K562 (cell line): ENCODE data around the gene KCNN4. TPM values are rescaled to one million over a fixed set of nuclear protein-coding genes. Genes with fewer than 3 reads are reported as not detected.

Experiments used
- CREM ChIP-seq: IDR thresholded peaks from 2 replicates; pipeline ENCODE4 v1.6.1; 2014; ENCODE audit warnings: antibody characterized with exemption, low read depth
- DIDO1 ChIP-seq: fragments of 450-650 bp; IDR thresholded peaks from 2 replicates; pipeline ENCODE4 v1.6.1; 2016; ENCODE audit warnings: low read depth, missing biosample characterization, missing genetic modification characterization
- DMBX1 ChIP-seq: fragments of 250-450 bp; sonication (Bioruptor Pico); IDR thresholded peaks from 2 replicates; pipeline ENCODE4 v1.8.0; 2022; ENCODE audit warnings: inconsistent platforms, mild to moderate bottlenecking, moderate library complexity, borderline replicate concordance
- RB1 ChIP-seq: fragments of 450-650 bp; IDR thresholded peaks from 2 replicates; pipeline ENCODE4 v1.6.1; 2017; ENCODE audit warnings: low read depth, mild to moderate bottlenecking
- RBFOX2 ChIP-seq: fragments of 200-400 bp; formaldehyde crosslinking; IDR thresholded peaks from 2 replicates; pipeline ENCODE4 v1.6.1; 2017; ENCODE audit warnings: low read depth, mild to moderate bottlenecking, low read length, moderate library complexity
- SNIP1 ChIP-seq: fragments of 450-650 bp; IDR thresholded peaks from 2 replicates; pipeline ENCODE4 v1.7.1; 2017; ENCODE audit warnings: low read depth, mild to moderate bottlenecking
- SPI1 ChIP-seq: IDR thresholded peaks from 2 replicates; pipeline ENCODE4 v1.6.1; 2011; ENCODE audit warnings: low read depth, low read length, control low read depth, borderline replicate concordance
- ZNF121 ChIP-seq: sonication (generic); formaldehyde crosslinking; conservative IDR thresholded peaks from 2 replicates; pipeline ENCODE4 v1.8.0; 2022; ENCODE audit warnings: missing genetic modification reagents
- ZNF41 ChIP-seq: fragments of 250-450 bp; sonication (Bioruptor Pico); conservative IDR thresholded peaks from 2 replicates; pipeline ENCODE4 v1.4.0; 2020; ENCODE audit warnings: mild to moderate bottlenecking
- polyA plus RNA-seq, 8 experiments: library from polyadenylated mRNA; depleted of rRNA in 4 of 8; stranded (reverse) in 5 of 8; unstranded in 3 of 8; fragments of >200 nt; fragmentation: Nextera tagmentation in 2 of 8; fragmentation: Illumina TruSeq in 1 of 8; extraction: Ambion mirVana in 2 of 8; extraction: Trizol in 1 of 8; gene quantifications; 2 replicates each; pipeline versions ENCODE4 v1.2.1 to v1.2.3, GENCODE V29; 2011 to 2014; ENCODE audit warnings: inconsistent platforms in 1 of 8, missing spikeins in 1 of 8
- total RNA-seq, 7 experiments: library from RNA; depleted of rRNA in 6 of 7; stranded (reverse); fragments of >200 nt in 6 of 7; fragmentation: Illumina TruSeq in 2 of 7; extraction: Trizol in 2 of 7; gene quantifications; 2 replicates each; pipeline versions ENCODE4 v1.2.1 to v1.2.3, GENCODE V29; 2011 to 2021; ENCODE audit warnings: low replicate concordance in 1 of 7
- TF ChIP-seq, protein P1 (sequence below), 2 experiments: fragments of 450-650 bp in 1 of 2; sonication (generic) in 1 of 2; formaldehyde crosslinking in 1 of 2; IDR thresholded peaks; 2 replicates each; pipeline versions ENCODE4 v1.7.1 to v1.9.0; 2016 to 2022; ENCODE audit warnings: inconsistent platforms in 1 of 2, mild to moderate bottlenecking in 1 of 2, missing genetic modification reagents in 1 of 2
- TF ChIP-seq, protein P2 (sequence below): fragments of 250-450 bp; sonication (Bioruptor Pico); IDR thresholded peaks from 2 replicates; pipeline ENCODE4 v1.8.0; 2022; ENCODE audit warnings: inconsistent platforms
- TF ChIP-seq, protein P3 (sequence below): sonication (generic); formaldehyde crosslinking; IDR thresholded peaks from 2 replicates; pipeline ENCODE4 v1.9.0; 2022; ENCODE audit warnings: mild to moderate bottlenecking, missing genetic modification reagents
- TF ChIP-seq, protein P4 (sequence below): fragments of 450-650 bp; IDR thresholded peaks from 2 replicates; pipeline ENCODE4 v1.6.1; 2016; ENCODE audit warnings: missing biosample characterization, missing genetic modification characterization

The KCNN4 gene
- total and polyA plus RNA-seq, 9 of the 15 experiments (the other 6 are each of a cell fraction or from before 2014, with no cell fraction given), result 0.53 to 37.7 (median 25.9) TPM

DNA sequence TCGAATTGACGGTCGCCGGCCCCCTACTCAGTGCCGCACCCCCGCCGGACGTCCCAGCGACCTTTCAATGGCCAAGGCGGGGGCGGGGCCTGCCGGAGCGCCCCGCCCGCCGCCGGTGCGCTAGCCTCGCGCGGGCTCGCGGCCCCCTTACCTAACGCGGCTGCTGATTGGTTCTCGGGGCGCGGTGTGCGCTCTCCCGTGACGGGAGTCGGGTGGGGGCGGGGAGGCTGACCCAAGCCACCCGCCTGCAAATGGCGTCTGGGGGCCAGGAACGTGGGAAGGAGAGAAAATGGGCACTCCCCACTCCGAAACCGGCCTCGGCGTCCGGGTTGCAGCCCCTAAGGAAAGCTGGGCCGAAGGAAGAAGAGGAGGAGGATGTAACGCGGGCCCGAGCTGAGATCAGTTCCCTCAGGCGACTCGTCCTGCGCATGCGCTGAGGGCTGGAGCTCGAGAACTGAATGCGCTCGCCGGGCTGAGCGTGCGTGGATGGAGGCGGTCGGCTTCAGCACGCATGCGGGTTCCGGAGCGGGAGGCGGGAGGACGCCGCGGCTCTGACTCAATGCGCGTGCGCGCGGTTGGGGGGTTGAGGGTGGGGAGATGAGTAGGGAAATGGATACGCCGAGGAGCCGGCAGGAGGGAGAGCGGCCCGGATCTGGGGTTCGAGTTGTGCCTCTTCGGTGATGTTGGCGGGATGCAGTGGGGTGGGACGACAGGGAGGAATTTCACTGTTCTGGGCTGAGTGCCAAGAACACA is 26.1 kb downstream of the KCNN4 start, which contains the start of gene SMG9 (continued):
- TF ChIP-seq, protein P1, sequence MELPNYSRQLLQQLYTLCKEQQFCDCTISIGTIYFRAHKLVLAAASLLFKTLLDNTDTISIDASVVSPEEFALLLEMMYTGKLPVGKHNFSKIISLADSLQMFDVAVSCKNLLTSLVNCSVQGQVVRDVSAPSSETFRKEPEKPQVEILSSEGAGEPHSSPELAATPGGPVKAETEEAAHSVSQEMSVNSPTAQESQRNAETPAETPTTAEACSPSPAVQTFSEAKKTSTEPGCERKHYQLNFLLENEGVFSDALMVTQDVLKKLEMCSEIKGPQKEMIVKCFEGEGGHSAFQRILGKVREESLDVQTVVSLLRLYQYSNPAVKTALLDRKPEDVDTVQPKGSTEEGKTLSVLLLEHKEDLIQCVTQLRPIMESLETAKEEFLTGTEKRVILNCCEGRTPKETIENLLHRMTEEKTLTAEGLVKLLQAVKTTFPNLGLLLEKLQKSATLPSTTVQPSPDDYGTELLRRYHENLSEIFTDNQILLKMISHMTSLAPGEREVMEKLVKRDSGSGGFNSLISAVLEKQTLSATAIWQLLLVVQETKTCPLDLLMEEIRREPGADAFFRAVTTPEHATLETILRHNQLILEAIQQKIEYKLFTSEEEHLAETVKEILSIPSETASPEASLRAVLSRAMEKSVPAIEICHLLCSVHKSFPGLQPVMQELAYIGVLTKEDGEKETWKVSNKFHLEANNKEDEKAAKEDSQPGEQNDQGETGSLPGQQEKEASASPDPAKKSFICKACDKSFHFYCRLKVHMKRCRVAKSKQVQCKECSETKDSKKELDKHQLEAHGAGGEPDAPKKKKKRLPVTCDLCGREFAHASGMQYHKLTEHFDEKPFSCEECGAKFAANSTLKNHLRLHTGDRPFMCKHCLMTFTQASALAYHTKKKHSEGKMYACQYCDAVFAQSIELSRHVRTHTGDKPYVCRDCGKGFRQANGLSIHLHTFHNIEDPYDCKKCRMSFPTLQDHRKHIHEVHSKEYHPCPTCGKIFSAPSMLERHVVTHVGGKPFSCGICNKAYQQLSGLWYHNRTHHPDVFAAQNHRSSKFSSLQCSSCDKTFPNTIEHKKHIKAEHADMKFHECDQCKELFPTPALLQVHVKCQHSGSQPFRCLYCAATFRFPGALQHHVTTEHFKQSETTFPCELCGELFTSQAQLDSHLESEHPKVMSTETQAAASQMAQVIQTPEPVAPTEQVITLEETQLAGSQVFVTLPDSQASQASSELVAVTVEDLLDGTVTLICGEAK (IDR thresholded peaks at IDR 0.05), result no peak
- TF ChIP-seq, protein P1 (CRISPR knock-in tag; IDR thresholded peaks at IDR 0.05), result no peak
- TF ChIP-seq DIDO1 (tag), result no peak
- TF ChIP-seq DMBX1 (CRISPR knock-in tag), result no peak
- peak; percentile 95 for TF ChIP-seq RBFOX2
- TF ChIP-seq, protein P2, sequence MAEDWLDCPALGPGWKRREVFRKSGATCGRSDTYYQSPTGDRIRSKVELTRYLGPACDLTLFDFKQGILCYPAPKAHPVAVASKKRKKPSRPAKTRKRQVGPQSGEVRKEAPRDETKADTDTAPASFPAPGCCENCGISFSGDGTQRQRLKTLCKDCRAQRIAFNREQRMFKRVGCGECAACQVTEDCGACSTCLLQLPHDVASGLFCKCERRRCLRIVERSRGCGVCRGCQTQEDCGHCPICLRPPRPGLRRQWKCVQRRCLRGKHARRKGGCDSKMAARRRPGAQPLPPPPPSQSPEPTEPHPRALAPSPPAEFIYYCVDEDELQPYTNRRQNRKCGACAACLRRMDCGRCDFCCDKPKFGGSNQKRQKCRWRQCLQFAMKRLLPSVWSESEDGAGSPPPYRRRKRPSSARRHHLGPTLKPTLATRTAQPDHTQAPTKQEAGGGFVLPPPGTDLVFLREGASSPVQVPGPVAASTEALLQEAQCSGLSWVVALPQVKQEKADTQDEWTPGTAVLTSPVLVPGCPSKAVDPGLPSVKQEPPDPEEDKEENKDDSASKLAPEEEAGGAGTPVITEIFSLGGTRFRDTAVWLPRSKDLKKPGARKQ (CRISPR knock-in tag), result no peak
- TF ChIP-seq RB1, result peak; percentile 82; the same call in 1 of the 2 replicates
- TF ChIP-seq, protein P3, sequence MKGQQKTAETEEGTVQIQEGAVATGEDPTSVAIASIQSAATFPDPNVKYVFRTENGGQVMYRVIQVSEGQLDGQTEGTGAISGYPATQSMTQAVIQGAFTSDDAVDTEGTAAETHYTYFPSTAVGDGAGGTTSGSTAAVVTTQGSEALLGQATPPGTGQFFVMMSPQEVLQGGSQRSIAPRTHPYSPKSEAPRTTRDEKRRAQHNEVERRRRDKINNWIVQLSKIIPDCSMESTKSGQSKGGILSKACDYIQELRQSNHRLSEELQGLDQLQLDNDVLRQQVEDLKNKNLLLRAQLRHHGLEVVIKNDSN (CRISPR knock-in tag), result 0 out of 2 replicates have a peak, but pooled peaks have one; percentile 33
- peak; percentile 25; the same call in 1 of the 2 replicates for TF ChIP-seq SPI1
- no peak for TF ChIP-seq SNIP1
- TF ChIP-seq, protein P4, sequence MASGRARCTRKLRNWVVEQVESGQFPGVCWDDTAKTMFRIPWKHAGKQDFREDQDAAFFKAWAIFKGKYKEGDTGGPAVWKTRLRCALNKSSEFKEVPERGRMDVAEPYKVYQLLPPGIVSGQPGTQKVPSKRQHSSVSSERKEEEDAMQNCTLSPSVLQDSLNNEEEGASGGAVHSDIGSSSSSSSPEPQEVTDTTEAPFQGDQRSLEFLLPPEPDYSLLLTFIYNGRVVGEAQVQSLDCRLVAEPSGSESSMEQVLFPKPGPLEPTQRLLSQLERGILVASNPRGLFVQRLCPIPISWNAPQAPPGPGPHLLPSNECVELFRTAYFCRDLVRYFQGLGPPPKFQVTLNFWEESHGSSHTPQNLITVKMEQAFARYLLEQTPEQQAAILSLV, result no peak
- TF ChIP-seq ZNF41 (CRISPR knock-in tag), result no peak
- no peak for TF ChIP-seq ZNF121 (CRISPR knock-in tag)
- peak; percentile 76; the same call in 1 of the 2 replicates for TF ChIP-seq CREM
